Kasumi-1 (cell line): ENCODE data around the gene TMEM30A.

Source experiments
- DNase-seq, 2 experiments: peaks; one replicate each; lab custom pipeline; 2025; lab: John Stamatoyannopoulos, UW

The TMEM30A gene

GRCh38 chr6:75291744-75292143 is 7.2 kb upstream of the TMEM30A start:
- no peak for DNase-seq

- no peak for DNase-seq
Observed at GRCh38 chr6:75291331-75291730, 6.7 kb upstream of the TMEM30A start.

- DNase-seq: no peak
Observed at GRCh38 chr6:75290136-75290945, 5.7 kb upstream of the TMEM30A start.

- no peak for DNase-seq
Observed at GRCh38 chr6:75288023-75288422, 3.4 kb upstream of the TMEM30A start.

GRCh38 chr6:75287424-75287823 is 2.8 kb upstream of the TMEM30A start:
- DNase-seq: peak in 1 of 2 experiments; percentile 10

- no peak for DNase-seq
Observed at GRCh38 chr6:75286955-75287354, 2.4 kb upstream of the TMEM30A start.

GRCh38 chr6:75285283-75285639 is 669 bp upstream of the TMEM30A start:
- DNase-seq: peak; percentile 58 to 60

- peak in 1 of 2 experiments; percentile 60 for DNase-seq
Observed at GRCh38 chr6:75283907-75284631, 523 bp downstream of the TMEM30A start.

- DNase-seq: no peak
Observed at GRCh38 chr6:75282706-75283105, 1.9 kb downstream of the TMEM30A start.

- no peak for DNase-seq
Observed at GRCh38 chr6:75281653-75282052, 2.9 kb downstream of the TMEM30A start.

GRCh38 chr6:75280131-75280855 is 4.3 kb downstream of the TMEM30A start:
- DNase-seq: no peak

GRCh38 chr6:75279418-75279817 is 5.2 kb downstream of the TMEM30A start:
- DNase-seq: no peak

- DNase-seq: no peak
Observed at GRCh38 chr6:75278474-75279077, 6.0 kb downstream of the TMEM30A start.

- DNase-seq: peak in 1 of 2 experiments; percentile 21
Observed at GRCh38 chr6:75275067-75275466, 9.5 kb downstream of the TMEM30A start.

- DNase-seq: peak; percentile 57 to 71
Observed at GRCh38 chr6:75273009-75273408, 11.6 kb downstream of the TMEM30A start.

GRCh38 chr6:75272145-75272840 is 12.3 kb downstream of the TMEM30A start:
- no peak for DNase-seq

- no peak for DNase-seq
Observed at GRCh38 chr6:75268988-75269354, 15.6 kb downstream of the TMEM30A start.

GRCh38 chr6:75268121-75268987 is 16.2 kb downstream of the TMEM30A start:
- DNase-seq: no peak

- DNase-seq: no peak
Observed at GRCh38 chr6:75267461-75267860, 17.1 kb downstream of the TMEM30A start.

GRCh38 chr6:75266716-75267291 is 17.8 kb downstream of the TMEM30A start:
- peak; percentile 59 to 83 for DNase-seq
